Measurements from ENCODE around the gene SEC14L1.

DNA sequence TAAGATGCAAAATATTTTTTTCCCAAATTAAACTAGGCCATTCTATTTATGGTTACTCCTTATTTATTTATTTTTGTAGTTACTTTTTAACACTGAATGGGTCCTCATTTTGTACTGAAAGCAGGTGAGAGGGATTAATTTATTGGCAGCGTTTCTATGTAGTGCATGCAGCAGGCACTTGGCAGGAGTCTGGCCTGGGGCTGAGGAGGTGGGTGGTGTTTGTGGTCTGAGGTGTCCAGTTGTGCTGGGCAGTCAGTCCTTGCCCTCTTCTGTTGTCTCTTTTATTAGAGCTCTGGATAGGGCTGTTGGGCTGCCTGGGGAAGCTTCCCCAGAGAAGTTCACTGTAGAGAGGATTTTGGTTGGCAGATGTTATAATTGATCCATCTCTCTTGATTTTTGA lies 12.7 kb downstream of the SEC14L1 start:
- no peak for TF ChIP-seq EZH2 (IDR thresholded peaks at IDR 0.05; ENCODE audit: borderline replicate concordance, low read depth, low read length, poor library complexity, severe bottlenecking)
- TF ChIP-seq, protein P1, sequence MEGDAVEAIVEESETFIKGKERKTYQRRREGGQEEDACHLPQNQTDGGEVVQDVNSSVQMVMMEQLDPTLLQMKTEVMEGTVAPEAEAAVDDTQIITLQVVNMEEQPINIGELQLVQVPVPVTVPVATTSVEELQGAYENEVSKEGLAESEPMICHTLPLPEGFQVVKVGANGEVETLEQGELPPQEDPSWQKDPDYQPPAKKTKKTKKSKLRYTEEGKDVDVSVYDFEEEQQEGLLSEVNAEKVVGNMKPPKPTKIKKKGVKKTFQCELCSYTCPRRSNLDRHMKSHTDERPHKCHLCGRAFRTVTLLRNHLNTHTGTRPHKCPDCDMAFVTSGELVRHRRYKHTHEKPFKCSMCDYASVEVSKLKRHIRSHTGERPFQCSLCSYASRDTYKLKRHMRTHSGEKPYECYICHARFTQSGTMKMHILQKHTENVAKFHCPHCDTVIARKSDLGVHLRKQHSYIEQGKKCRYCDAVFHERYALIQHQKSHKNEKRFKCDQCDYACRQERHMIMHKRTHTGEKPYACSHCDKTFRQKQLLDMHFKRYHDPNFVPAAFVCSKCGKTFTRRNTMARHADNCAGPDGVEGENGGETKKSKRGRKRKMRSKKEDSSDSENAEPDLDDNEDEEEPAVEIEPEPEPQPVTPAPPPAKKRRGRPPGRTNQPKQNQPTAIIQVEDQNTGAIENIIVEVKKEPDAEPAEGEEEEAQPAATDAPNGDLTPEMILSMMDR (conservative IDR thresholded peaks at IDR 0.05; ENCODE audit: low read depth, low read length) = no peak

Data from A673 (cell line).